Small intestine (tissue), 16 donors: ENCODE results near the gene DNTT. TPM values are rescaled to one million over a fixed set of nuclear protein-coding genes. Genes with fewer than 3 reads are reported as not detected.

ENCODE experiments used
- DNase-seq, 2 donors: peaks; one replicate each; pipeline versions ENCODE4 v3.0.0 to v3.0.0-alpha.2; 2013
- FAIRE-seq: peaks from 2 replicates; lab custom pipeline; 2012; peaks lifted over from hg19 to GRCh38; lab: Jason Lieb, UNC
- H3K27ac ChIP-seq, 3 donors: one replicate each; pipeline ENCODE4 v1.5.1; 2013; ENCODE audit warnings: low read length in 2 of 3, mild to moderate bottlenecking in 2 of 3, control low read depth in 1 of 3, inconsistent platforms in 1 of 3, low read depth in 1 of 3, moderate library complexity in 1 of 3
- H3K27me3 ChIP-seq, 3 donors: one replicate each; pipeline ENCODE4 v1.6.1; 2013; ENCODE audit warnings: low read length in 3 of 3, inconsistent platforms in 1 of 3; ENCODE audit not compliant: control insufficient read depth in 3 of 3, insufficient read depth in 3 of 3
- H3K36me3 ChIP-seq, 3 donors: one replicate each; pipeline ENCODE4 v1.6.1; 2013; ENCODE audit warnings: low read length in 3 of 3, inconsistent platforms in 1 of 3, low read depth in 1 of 3, mild to moderate bottlenecking in 1 of 3, moderate library complexity in 1 of 3; ENCODE audit not compliant: control insufficient read depth in 3 of 3, insufficient read depth in 2 of 3
- H3K4me1 ChIP-seq, 3 donors: one replicate each; pipeline ENCODE4 v1.6.1; 2013; ENCODE audit warnings: low read length in 2 of 3, inconsistent platforms in 1 of 3, low read depth in 1 of 3, mild to moderate bottlenecking in 1 of 3, moderate library complexity in 1 of 3; ENCODE audit not compliant: control insufficient read depth in 3 of 3, insufficient read depth in 2 of 3
- H3K4me3 ChIP-seq, 3 donors: one replicate each; pipeline ENCODE4 v1.5.1; 2013; ENCODE audit warnings: low read length in 3 of 3, control low read depth in 1 of 3, inconsistent platforms in 1 of 3, low read depth in 1 of 3, mild to moderate bottlenecking in 1 of 3, moderate library complexity in 1 of 3
- H3K9me3 ChIP-seq, 2 donors: one replicate each; pipeline ENCODE4 v1.6.1; 2013; ENCODE audit warnings: low read depth in 1 of 2, low read length in 1 of 2; ENCODE audit not compliant: control insufficient read depth in 2 of 2, insufficient read depth in 1 of 2
- WGBS, 3 donors: extraction: QIAGEN DNeasy Blood & Tissue Kit; methylation state at CpG; one replicate each; pipeline ENCODE4 v1.1.7; 2013; 5-methylcytosine and 5-hydroxymethylcytosine counted together
- long read RNA-seq, 10 donors: transcript quantifications; one replicate each; lab custom pipeline, GENCODE V29; 2026
- polyA plus RNA-seq, 4 donors: library from polyadenylated mRNA; stranded (reverse) in 3 of 4; unstranded in 1 of 4; fragments of 200-250 nt in 3 of 4; fragments of 120-200 nt in 1 of 4; gene quantifications; one replicate each; pipeline versions ENCODE4 v1.2.1 to v1.2.3, GENCODE V29; 2013
- donor health status: healthy with polysubstance abuse.
- donor health status: control.
- donor health status: control.
- donor health status: Bipolar disorder and iron deficiency.
- donor health status: healthy.

Gene DNTT
- under 1 TPM in 1 of 4 donors, not detected in 3; 0.16 TPM for polyA plus RNA-seq
- long read RNA-seq, donor 1: 0 reads
- long read RNA-seq, donor 2: 0 reads
- long read RNA-seq, donor 3: 0 reads
- long read RNA-seq, donor 4: 0 reads
- long read RNA-seq, donor 5: 0 reads
- long read RNA-seq, donor 6: 0 reads
- long read RNA-seq, donor 7: 0 reads
- long read RNA-seq, donor 8: 0 reads
- long read RNA-seq, donor 9: 0 reads
- long read RNA-seq, donor 10, partial matches to known transcripts: 0 of 1 reads
- long read RNA-seq, donor 10, other reads (novel, unspliced or antisense): 0 of 1 reads

- Histone ChIP-seq H3K36me3 (no peaks in the 10 kb centered on the region), H3K4me3 (no peak within 1 kb of the TSS), H3K4me1 (no peaks in the 10 kb centered on the region), H3K27me3 (no peaks in the 10 kb centered on the region), H3K27ac (no peak within 1 kb of the TSS), H3K9me3 (no peaks in the 10 kb centered on the region)
- DNase-seq (no peak), FAIRE-seq (no peak)
- WGBS, 3 donors: 79 to 83% (median 81%) methylated on average over 8 of the region's 8 CpGs
Measured at GRCh38 chr10:96304230-96304629, at the start of gene DNTT. Gene DNTT (plus strand): TSS chr10:96304434. CDS start chr10:96304498, 64 bp downstream.

- Histone ChIP-seq H3K9me3 (no peaks in the 10 kb centered on the region), H3K27me3 (no peaks in the 10 kb centered on the region), H3K36me3 (peaks cover 0 to 12% (median 0%) of the 10 kb centered on the region in 3 donors), H3K4me1 (peaks cover 3 to 15% (median 3%) of the 10 kb centered on the region in 3 donors), H3K27ac (no peak overlapping the region), H3K4me3 (no peak overlapping the region)
- DNase-seq (no peak), FAIRE-seq (no peak)
- WGBS, 3 donors: 87 to 90% (median 89%) methylated on average over 5 of the region's 5 CpGs
Measured at GRCh38 chr10:96254976-96255375, 49.3 kb upstream of the DNTT start.

GRCh38 chr10:96255549-96256333 is 48.5 kb upstream of the DNTT start:
- H3K4me1 ChIP-seq: peaks cover 2 to 19% (median 2%) of the 10 kb centered on the region in 3 donors
- no peak overlapping the region for H3K27ac ChIP-seq
- peaks cover 0 to 12% (median 0%) of the 10 kb centered on the region in 3 donors for H3K36me3 ChIP-seq
- H3K27me3 ChIP-seq: no peaks in the 10 kb centered on the region
- no peak overlapping the region for H3K4me3 ChIP-seq
- H3K9me3 ChIP-seq: no peaks in the 10 kb centered on the region
- 62 to 73% (median 66%) methylated on average over 6 of the region's 6 CpGs for WGBS, 3 donors
- DNase-seq (no peak), FAIRE-seq (no peak)

DNA sequence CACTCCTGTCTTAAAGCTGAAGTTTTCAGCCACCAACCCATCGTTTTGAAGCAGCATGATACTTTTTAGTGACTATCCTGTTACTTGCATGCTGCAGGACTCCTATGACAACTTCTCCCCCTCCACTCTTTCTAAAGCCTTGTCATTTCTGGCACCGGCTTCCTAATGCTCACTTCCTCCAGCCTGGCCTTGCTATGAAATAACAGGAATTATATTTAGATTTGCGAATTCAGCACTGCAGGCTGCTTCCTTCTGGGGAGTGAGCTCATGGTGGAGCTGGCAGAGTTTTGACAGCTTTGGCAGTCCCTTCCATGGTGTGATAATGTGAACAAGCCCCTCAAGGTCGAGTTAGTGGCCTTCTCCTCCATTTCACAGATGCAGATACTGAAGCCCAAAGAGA is 46.3 kb upstream of the DNTT start:
- FAIRE-seq (no peak), DNase-seq (no peak)
- Histone ChIP-seq H3K4me1 (peaks cover under 1 to 36% (median 2%) of the 10 kb centered on the region in 3 donors), H3K27ac (no peak overlapping the region), H3K4me3 (no peak overlapping the region), H3K9me3 (no peaks in the 10 kb centered on the region), H3K36me3 (peaks cover 0 to 14% (median 0%) of the 10 kb centered on the region in 3 donors), H3K27me3 (no peaks in the 10 kb centered on the region)
- WGBS, 3 donors: 41 to 61% (median 59%) methylated on average over 4 of the region's 4 CpGs

DNA sequence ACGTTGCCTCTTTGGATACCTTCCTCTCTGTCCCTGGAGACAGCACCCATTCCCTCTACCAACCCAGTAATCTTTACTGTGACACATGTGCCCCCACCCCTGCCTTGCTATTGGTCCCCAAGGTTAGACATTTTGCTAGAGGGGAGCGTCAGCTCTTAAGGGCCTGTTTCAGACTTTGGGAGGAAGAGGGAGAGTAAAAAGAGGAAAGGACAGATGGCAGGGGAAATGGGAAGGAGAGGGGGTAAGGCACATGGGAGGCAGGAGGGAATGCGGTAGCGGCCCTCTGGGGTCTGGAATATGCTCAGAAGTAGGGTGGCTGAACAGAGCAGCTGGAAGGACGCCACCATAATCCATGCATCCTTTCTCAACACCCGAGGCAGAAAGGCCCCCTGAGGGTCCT is 45.1 kb upstream of the DNTT start:
- Histone ChIP-seq H3K27ac (peak overlapping the region in 1 of 3 donors; percentile 70), H3K9me3 (no peaks in the 10 kb centered on the region), H3K27me3 (no peaks in the 10 kb centered on the region), H3K4me1 (peaks cover 2 to 44% (median 10%) of the 10 kb centered on the region in 3 donors), H3K36me3 (peaks cover 0 to 20% (median 0%) of the 10 kb centered on the region in 3 donors), H3K4me3 (no peak overlapping the region)
- FAIRE-seq: no peak
- 69 to 79% (median 78%) methylated on average over 6 of the region's 6 CpGs for WGBS, 3 donors
- DNase-seq: no peak

DNA sequence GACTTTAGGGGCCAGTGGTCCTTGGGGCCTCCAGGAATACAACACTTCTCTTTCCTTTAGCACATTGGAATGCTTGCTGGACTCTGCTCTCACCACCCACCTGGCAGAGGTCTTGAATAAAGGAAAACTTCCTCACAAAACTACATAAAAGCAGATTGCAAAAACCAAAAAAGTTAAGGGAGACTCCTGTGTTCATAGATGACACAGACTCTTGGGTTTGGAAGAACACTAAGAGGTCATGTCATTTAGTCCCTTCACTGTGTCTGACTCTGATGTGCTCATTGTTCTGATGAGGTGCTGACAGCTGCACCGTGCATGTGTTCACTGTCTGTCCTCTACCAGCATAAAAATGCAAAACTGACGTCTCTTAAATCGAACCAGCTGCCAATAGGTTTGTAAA is 44.2 kb upstream of the DNTT start:
- H3K27ac ChIP-seq: peak overlapping the region in 1 of 3 donors; percentile 70

GRCh38 chr10:96261132-96261531 is 43.1 kb upstream of the DNTT start:
- DNase-seq (no peak), FAIRE-seq (no peak)
- peak overlapping the region in 1 of 3 donors; percentile 59 for H3K27ac ChIP-seq
- H3K27me3 ChIP-seq: no peaks in the 10 kb centered on the region
- H3K4me3 ChIP-seq: no peak overlapping the region
- no peaks in the 10 kb centered on the region for H3K9me3 ChIP-seq
- peaks cover 4 to 44% (median 15%) of the 10 kb centered on the region in 3 donors for H3K4me1 ChIP-seq
- 43 to 72% (median 53%) methylated on average over 2 of the region's 2 CpGs for WGBS, 3 donors
- peaks cover 0 to 21% (median 0%) of the 10 kb centered on the region in 3 donors for H3K36me3 ChIP-seq

More for the DNA sequence above, 44.2 kb upstream of the DNTT start:
- Histone ChIP-seq H3K9me3 (no peaks in the 10 kb centered on the region), H3K27me3 (no peaks in the 10 kb centered on the region), H3K36me3 (peaks cover 0 to 21% (median 0%) of the 10 kb centered on the region in 3 donors), H3K4me3 (no peak overlapping the region), H3K4me1 (peaks cover 2 to 44% (median 13%) of the 10 kb centered on the region in 3 donors)
- 11 to 47% (median 32%) methylated on average over 3 of the region's 3 CpGs for WGBS, 3 donors
- FAIRE-seq (no peak), DNase-seq (peak in 1 of 2 donors; percentile 63)

- 8 to 51% (median 23%) methylated on average over 3 of the region's 3 CpGs for WGBS, 3 donors
- DNase-seq (peak; percentile 67 to 98), FAIRE-seq (peak; percentile 55)
- H3K27me3 ChIP-seq: no peaks in the 10 kb centered on the region
- no peak overlapping the region for H3K4me3 ChIP-seq
- H3K4me1 ChIP-seq: peaks cover 4 to 50% (median 19%) of the 10 kb centered on the region in 3 donors
- H3K27ac ChIP-seq: peak overlapping the region; percentile 50 to 69 (median 59)
- peaks cover 0 to 27% (median 0%) of the 10 kb centered on the region in 3 donors for H3K36me3 ChIP-seq
- H3K9me3 ChIP-seq: peaks cover 0 to 4% of the 10 kb centered on the region in 2 donors
Measured at GRCh38 chr10:96261930-96262329, 42.3 kb upstream of the DNTT start.
